Stomach (tissue), 9 donors: ENCODE data around the gene SAMD15. TPM values are rescaled to one million over a fixed set of nuclear protein-coding genes. Genes with fewer than 3 reads are reported as not detected.

Source experiments
- DNase-seq, 2 donors: peaks; one replicate each; pipeline versions ENCODE4 v3.0.0 to v3.0.0-alpha.2; 2013 to 2019
- H3K27ac ChIP-seq, 5 donors: fragments of 200-600 bp in 4 of 5; sonication (generic) in 4 of 5; one replicate each; pipeline ENCODE4 v1.5.1; 2013 to 2019; ENCODE audit warnings: mild to moderate bottlenecking in 1 of 5, moderate library complexity in 1 of 5
- H3K27me3 ChIP-seq, 3 donors: fragments of 200-600 bp; sonication (generic); one replicate each; pipeline ENCODE4 v1.5.1; 2017 to 2019; ENCODE audit warnings: mixed run types in 1 of 3
- H3K36me3 ChIP-seq, 4 donors: fragments of 200-600 bp; sonication (generic); 1 replicate in 3 of 4; 2 replicates in 1 of 4; pipeline ENCODE4 v1.5.1; 2016 to 2019
- H3K4me1 ChIP-seq, 4 donors: fragments of 200-600 bp; sonication (generic); one replicate each; pipeline ENCODE4 v1.5.1; 2016 to 2019
- H3K4me3 ChIP-seq, 4 donors: fragments of 200-600 bp; sonication (generic) in 3 of 4; one replicate each; pipeline ENCODE4 v1.5.1; 2016 to 2019; ENCODE audit warnings: mild to moderate bottlenecking in 1 of 4
- H3K9me3 ChIP-seq, 4 donors: fragments of 200-600 bp; sonication (generic); one replicate each; pipeline ENCODE4 v1.5.1; 2016 to 2019
- CTCF ChIP-seq, 7 experiments: fragments of 450-650 bp in 4 of 7; fragments of 200-600 bp in 3 of 7; sonication (generic) in 3 of 7; IDR thresholded peaks; one replicate each; pipeline ENCODE4 v1.5.1; 2016 to 2019; ENCODE audit warnings: antibody characterized with exemption in 7 of 7, control low read depth in 2 of 7, mild to moderate bottlenecking in 1 of 7
- EP300 ChIP-seq: sonication (generic); formaldehyde crosslinking; IDR thresholded peaks from one replicate; pipeline ENCODE4 v1.6.1; 2017; ENCODE audit warnings: antibody characterized with exemption
- POLR2A ChIP-seq, 4 donors: fragments of 450-650 bp; IDR thresholded peaks; one replicate each; pipeline ENCODE4 v1.6.1; 2016; ENCODE audit warnings: antibody characterized with exemption in 4 of 4, control low read depth in 2 of 4, mild to moderate bottlenecking in 1 of 4, moderate library complexity in 1 of 4
- POLR2AphosphoS5 ChIP-seq, 3 donors: sonication (generic); formaldehyde crosslinking; IDR thresholded peaks; one replicate each; pipeline ENCODE4 v1.6.1; 2016; ENCODE audit warnings: antibody characterized with exemption in 3 of 3
- WGBS, 5 donors: extraction: QIAGEN DNeasy Blood & Tissue Kit in 3 of 5; methylation state at CpG; one replicate each; pipeline versions ENCODE4 v1.1.5 to v1.1.7; 2013 to 2018; 5-methylcytosine and 5-hydroxymethylcytosine counted together
- intact Hi-C: fragments of 100-400 bp; cut with DNase I; formaldehyde crosslinking; loops from one replicate; pipeline ENCODE4 v1.15.1; 2023; ENCODE audit warnings: low total_unique reads
- polyA plus RNA-seq, 3 donors: library from polyadenylated mRNA; stranded (reverse); fragments of 200-250 nt; gene quantifications; one replicate each; pipeline ENCODE4 v1.2.3, GENCODE V29; 2013
- total RNA-seq, 5 donors: library from RNA; depleted of rRNA; stranded (reverse); fragments of >200 nt; gene quantifications; one replicate each; pipeline versions ENCODE4 v1.1.0 to v1.2.3, GENCODE V29; 2014 to 2016
- donor health status: healthy with polysubstance abuse.
- donor health status: Bipolar disorder and iron deficiency.
- donor health status: healthy.

Gene SAMD15
- total and polyA plus RNA-seq, 8 donors: under 0.01 to 1.4 (median 0.52) TPM; not detected in 2

GRCh38 chr14:77342726-77343397 is 34.3 kb upstream of the SAMD15 start:
- Histone ChIP-seq H3K27ac (no peak overlapping the region), H3K36me3 (peaks cover 9 to 58% (median 49%) of the 10 kb centered on the region in 4 donors), H3K4me3 (no peak overlapping the region), H3K9me3 (no peaks in the 10 kb centered on the region), H3K27me3 (no peaks in the 10 kb centered on the region), H3K4me1 (no peaks in the 10 kb centered on the region)
- intact Hi-C loops: no loop called here
- DNase-seq: no peak
- 84 to 89% (median 86%) methylated on average over 10 of the region's 10 CpGs for WGBS, 5 donors
- TF ChIP-seq POLR2A (IDR thresholded peaks at IDR 0.05) (no peak), POLR2AphosphoS5 (IDR thresholded peaks at IDR 0.05) (no peak), CTCF (IDR thresholded peaks at IDR 0.05) (no peak), EP300 (no peak)

- no peak for DNase-seq
- no peak for TF ChIP-seq CTCF (IDR thresholded peaks at IDR 0.05)
- no peak for TF ChIP-seq POLR2A (IDR thresholded peaks at IDR 0.05)
- TF ChIP-seq EP300: no peak
- no peak for TF ChIP-seq POLR2AphosphoS5 (IDR thresholded peaks at IDR 0.05)
- Histone ChIP-seq H3K27ac (no peak overlapping the region), H3K4me3 (no peak overlapping the region), H3K36me3 (peaks cover 9 to 58% (median 49%) of the 10 kb centered on the region in 4 donors), H3K9me3 (no peaks in the 10 kb centered on the region), H3K4me1 (no peaks in the 10 kb centered on the region), H3K27me3 (no peaks in the 10 kb centered on the region)
- WGBS, 5 donors: 86 to 93% (median 90%) methylated on average over 2 of the region's 2 CpGs
- intact Hi-C loops: no loop called here
Observed at GRCh38 chr14:77343662-77344061, 33.5 kb upstream of the SAMD15 start.

- no peaks in the 10 kb centered on the region for H3K27me3 ChIP-seq
- no peaks in the 10 kb centered on the region for H3K9me3 ChIP-seq
- peaks cover 9 to 54% (median 50%) of the 10 kb centered on the region in 4 donors for H3K36me3 ChIP-seq
- 80 to 83% (median 83%) methylated on average over 3 of the region's 3 CpGs for WGBS, 5 donors
- no peak for DNase-seq
- H3K4me3 ChIP-seq: no peak overlapping the region
- intact Hi-C loops: no loop called here
- no peaks in the 10 kb centered on the region for H3K4me1 ChIP-seq
- no peak for TF ChIP-seq POLR2A (IDR thresholded peaks at IDR 0.05)
- no peak for TF ChIP-seq EP300
- no peak for TF ChIP-seq POLR2AphosphoS5 (IDR thresholded peaks at IDR 0.05)
- no peak for TF ChIP-seq CTCF (IDR thresholded peaks at IDR 0.05)
- no peak overlapping the region for H3K27ac ChIP-seq
Observed at GRCh38 chr14:77344377-77344996, 32.7 kb upstream of the SAMD15 start.

- H3K4me1 ChIP-seq: no peaks in the 10 kb centered on the region
- TF ChIP-seq CTCF (IDR thresholded peaks at IDR 0.05) (no peak), EP300 (no peak)
- no peak for DNase-seq
- H3K4me3 ChIP-seq: no peak overlapping the region
- no peaks in the 10 kb centered on the region for H3K27me3 ChIP-seq
- WGBS, 5 donors: 76 to 93% (median 82%) methylated on average over 2 of the region's 2 CpGs
- H3K9me3 ChIP-seq: no peaks in the 10 kb centered on the region
- intact Hi-C loops: no loop called here
- H3K36me3 ChIP-seq: peaks cover 5 to 50% (median 47%) of the 10 kb centered on the region in 4 donors
- H3K27ac ChIP-seq: no peak overlapping the region
Observed at GRCh38 chr14:77346495-77346894, 30.7 kb upstream of the SAMD15 start.
